Left ventricle myocardium inferior (tissue), 1 donor: ENCODE measurements around the gene PKIG. TPM values are rescaled to one million over a fixed set of nuclear protein-coding genes. Genes with fewer than 3 reads are reported as not detected.

ENCODE experiments used
- DNase-seq: peaks from one replicate; pipeline ENCODE4 v3.0.0-alpha.2; 2020
- H3K27ac ChIP-seq: fragments of 200-600 bp; replicated peaks from 2 replicates; pipeline ENCODE4 v1.8.0; 2021
- H3K27me3 ChIP-seq: fragments of 200-600 bp; 2 replicates; pipeline ENCODE4 v1.8.0; 2021; ENCODE audit warnings: low read depth
- H3K36me3 ChIP-seq: fragments of 200-600 bp; 2 replicates; pipeline ENCODE4 v1.8.0; 2021
- H3K4me1 ChIP-seq: fragments of 200-600 bp; 2 replicates; pipeline ENCODE4 v1.8.0; 2021
- H3K4me3 ChIP-seq: fragments of 200-600 bp; 2 replicates; pipeline ENCODE4 v1.8.0; 2021; ENCODE audit warnings: mild to moderate bottlenecking, moderate library complexity
- H3K9me3 ChIP-seq: fragments of 200-600 bp; replicated peaks from 2 replicates; pipeline ENCODE4 v1.8.0; 2021
- CTCF ChIP-seq: fragments of 200-600 bp; IDR thresholded peaks from 2 replicates; pipeline ENCODE4 v1.8.0; 2021; ENCODE audit warnings: antibody characterized with exemption, mild to moderate bottlenecking, borderline replicate concordance
- intact Hi-C: fragments of 100-400 bp; cut with micrococcal nuclease; formaldehyde crosslinking; loops from one replicate; pipeline ENCODE4 v1.11.0; 2022
- long read RNA-seq: library from polyadenylated mRNA; unstranded; transcript quantifications from one replicate; pipeline ENCODE4 v2.0.0, GENCODE V29; 2021
- total RNA-seq: library from RNA; stranded (reverse); fragmentation: NEBNext Ultra II Directional; extraction: Animal tissue kit (Norgen Biotek cat#: 25700); gene quantifications from one replicate; pipeline ENCODE4 v1.2.1, GENCODE V29; 2021
- donor health status: DM: no; HTN: yes; CAD: no; lungs with severe emphysema.

PKIG gene
- 172 TPM for total RNA-seq
- long read RNA-seq, transcript PKIG-206 (5 exons, 1,338 nt): minor isoform, 7 of 177 reads
- long read RNA-seq, transcript PKIG-202 (4 exons, 1,180 nt): major isoform, 88 of 177 reads
- long read RNA-seq, transcript PKIG-207 (4 exons, 1,191 nt): minor isoform, 54 of 177 reads
- long read RNA-seq, partial matches to known transcripts: 13 of 177 reads
- long read RNA-seq, other reads (novel, unspliced or antisense): 13 of 177 reads

GRCh38 chr20:44582311-44583025, at the start of gene PKIG:
Gene PKIG (plus strand): TSS chr20:44582579. CDS start chr20:44614557, 31,978 bp downstream.
- intact Hi-C loops: no loop called here
- Histone ChIP-seq H3K27ac (peak within 1 kb of the TSS; percentile 94), H3K27me3 (no peaks in the 10 kb centered on the region), H3K4me1 (peaks cover 97% of the 10 kb centered on the region), H3K36me3 (no peaks in the 10 kb centered on the region), H3K9me3 (no peaks in the 10 kb centered on the region), H3K4me3 (peak within 1 kb of the TSS; percentile 74)
- DNase-seq: no peak
- no peak for TF ChIP-seq CTCF

GRCh38 chr20:44532981-44533331, 49.4 kb upstream of the PKIG start:
- intact Hi-C loops: loop anchor here (10.0 kb wide), 1 partner anchor 62 kb away; no protein-coding TSS in a partner anchor
- Histone ChIP-seq H3K27ac (peak overlapping the region; percentile 80), H3K9me3 (no peaks in the 10 kb centered on the region), H3K27me3 (no peaks in the 10 kb centered on the region), H3K4me3 (peak overlapping the region; percentile 80), H3K4me1 (peaks cover 27% of the 10 kb centered on the region), H3K36me3 (no peaks in the 10 kb centered on the region)
- no peak for TF ChIP-seq CTCF
- no peak for DNase-seq

- peak overlapping the region; percentile 80 for H3K27ac ChIP-seq
- peaks cover 27% of the 10 kb centered on the region for H3K4me1 ChIP-seq
These were observed 48.5 kb upstream of the PKIG start for GRCh38 chr20:44533928-44534327.

GRCh38 chr20:44536175-44536574, 46.2 kb upstream of the PKIG start:
- no peak for DNase-seq
- TF ChIP-seq CTCF: no peak
- intact Hi-C loops: loop anchor here (10.0 kb wide), 1 partner anchor 59 kb away; no protein-coding TSS in a partner anchor
- no peaks in the 10 kb centered on the region for H3K9me3 ChIP-seq
- no peaks in the 10 kb centered on the region for H3K36me3 ChIP-seq
- no peaks in the 10 kb centered on the region for H3K27me3 ChIP-seq
- no peak overlapping the region for H3K27ac ChIP-seq
- H3K4me3 ChIP-seq: no peak overlapping the region
- H3K4me1 ChIP-seq: peaks cover 34% of the 10 kb centered on the region

More at GRCh38 chr20:44533928-44534327, 48.5 kb upstream of the PKIG start:
- Histone ChIP-seq H3K4me3 (no peak overlapping the region), H3K27me3 (no peaks in the 10 kb centered on the region), H3K36me3 (no peaks in the 10 kb centered on the region), H3K9me3 (no peaks in the 10 kb centered on the region)
- no peak for DNase-seq
- intact Hi-C loops: loop anchor here (10.0 kb wide), 1 partner anchor 61 kb away; no protein-coding TSS in a partner anchor
- TF ChIP-seq CTCF: no peak

- intact Hi-C loops: loop anchor here (10.0 kb wide), 1 partner anchor 57 kb away; no protein-coding TSS in a partner anchor
These were observed 44.4 kb upstream of the PKIG start for GRCh38 chr20:44537993-44538392.

More at GRCh38 chr20:44537993-44538392, 44.4 kb upstream of the PKIG start:
- Histone ChIP-seq H3K4me1 (peaks cover 34% of the 10 kb centered on the region), H3K9me3 (no peaks in the 10 kb centered on the region), H3K36me3 (no peaks in the 10 kb centered on the region), H3K27ac (no peak overlapping the region), H3K4me3 (no peak overlapping the region), H3K27me3 (no peaks in the 10 kb centered on the region)
- DNase-seq: no peak
- TF ChIP-seq CTCF: peak; percentile 51
